ENCODE results near the gene ALDH16A1. TPM values are rescaled to one million over a fixed set of nuclear protein-coding genes. Genes with fewer than 3 reads are reported as not detected.

Gene ALDH16A1
- total and polyA plus RNA-seq, 10 donors = 38.7 to 99.9 (median 49.9) TPM

- Histone ChIP-seq H3K4me3 (no peak overlapping the region), H3K4me1 (peaks cover 20 to 51% (median 33%) of the 10 kb centered on the region in 6 donors), H3K27me3 (replicated peaks in 1 of 7) (peaks cover 8 to 100% (median 97%) of the 10 kb centered on the region in 7 donors), H3K27ac (no peak overlapping the region), H3K9me3 (no peaks in the 10 kb centered on the region), H3K36me3 (no peaks in the 10 kb centered on the region)
- no peak for DNase-seq
- WGBS, 5 donors = 30 to 80% (median 56%) methylated on average over 4 to 12 of the region's 12 CpGs
- no peak for TF ChIP-seq POLR2AphosphoS5 (IDR thresholded peaks at IDR 0.05)
- TF ChIP-seq CTCF (IDR thresholded peaks at IDR 0.05 in 8 of 11, conservative IDR thresholded peaks at IDR 0.05 in 3 of 11) = no peak
- TF ChIP-seq POLR2A (IDR thresholded peaks at IDR 0.05) = no peak
- intact Hi-C loops (cut with DNase I; ENCODE audit: low total_unique reads) = no loop called here
Measured at GRCh38 chr19:49427339-49427738, 25.7 kb upstream of the ALDH16A1 start.

- intact Hi-C loops (cut with DNase I; ENCODE audit: low total_unique reads) = no loop called here
- no peaks in the 10 kb centered on the region for H3K36me3 ChIP-seq
- no peak overlapping the region for H3K27ac ChIP-seq
- TF ChIP-seq CTCF (IDR thresholded peaks at IDR 0.05 in 8 of 11, conservative IDR thresholded peaks at IDR 0.05 in 3 of 11) = no peak
- TF ChIP-seq POLR2AphosphoS5 (IDR thresholded peaks at IDR 0.05) = no peak
- TF ChIP-seq POLR2A (IDR thresholded peaks at IDR 0.05) = no peak
- H3K27me3 ChIP-seq (replicated peaks in 1 of 7) = peaks cover 10 to 100% (median 97%) of the 10 kb centered on the region in 7 donors
- H3K4me1 ChIP-seq = peaks cover 14 to 51% (median 29%) of the 10 kb centered on the region in 6 donors
- WGBS, 5 donors = 1 to 2% (median 2%) methylated on average over 40 to 45 of the region's 45 CpGs
- no peaks in the 10 kb centered on the region for H3K9me3 ChIP-seq
- H3K4me3 ChIP-seq = peak overlapping the region in 4 of 8 donors; percentile 8 to 55 (median 14)
- no peak for DNase-seq
Measured at GRCh38 chr19:49427855-49428546, 25.0 kb upstream of the ALDH16A1 start.

GRCh38 chr19:49428547-49429451 is 24.2 kb upstream of the ALDH16A1 start:
- intact Hi-C loops (cut with DNase I; ENCODE audit: low total_unique reads) = no loop called here
- 17 to 27% (median 19%) methylated on average over 28 to 29 of the region's 29 CpGs for WGBS, 5 donors
- Histone ChIP-seq H3K4me1 (peaks cover 7 to 51% (median 25%) of the 10 kb centered on the region in 6 donors), H3K36me3 (no peaks in the 10 kb centered on the region), H3K4me3 (peak overlapping the region in 3 of 8 donors; percentile 8 to 55 (median 9)), H3K27ac (no peak overlapping the region), H3K27me3 (replicated peaks in 1 of 7) (peaks cover 7 to 100% (median 97%) of the 10 kb centered on the region in 7 donors), H3K9me3 (no peaks in the 10 kb centered on the region)
- TF ChIP-seq POLR2AphosphoS5 (IDR thresholded peaks at IDR 0.05) (no peak), CTCF (IDR thresholded peaks at IDR 0.05 in 8 of 11, conservative IDR thresholded peaks at IDR 0.05 in 3 of 11) (no peak), POLR2A (IDR thresholded peaks at IDR 0.05) (no peak)
- no peak for DNase-seq
